Hematopoietic multipotent progenitor cell treated with erythropoietin and hydrocortisone succinate and interleukin-3 and kit ligand, for 6 days (in vitro differentiated cells): ENCODE measurements around the gene ZNF407.

Experiments used
- DNase-seq: peaks from one replicate; pipeline ENCODE4 v3.0.0-alpha.2; 2015

Gene ZNF407

GRCh38 chr18:74980669-74981068, 383.0 kb downstream of the ZNF407 start:
- DNase-seq = no peak

GRCh38 chr18:74981476-74981875, 383.8 kb downstream of the ZNF407 start:
- DNase-seq = no peak

GRCh38 chr18:74982946-74983635, 385.4 kb downstream of the ZNF407 start:
- DNase-seq = no peak

GRCh38 chr18:74989134-74989533, 391.5 kb downstream of the ZNF407 start:
- no peak for DNase-seq

GRCh38 chr18:74990563-74991081, 393.0 kb downstream of the ZNF407 start:
- DNase-seq = peak; percentile 38

DNA sequence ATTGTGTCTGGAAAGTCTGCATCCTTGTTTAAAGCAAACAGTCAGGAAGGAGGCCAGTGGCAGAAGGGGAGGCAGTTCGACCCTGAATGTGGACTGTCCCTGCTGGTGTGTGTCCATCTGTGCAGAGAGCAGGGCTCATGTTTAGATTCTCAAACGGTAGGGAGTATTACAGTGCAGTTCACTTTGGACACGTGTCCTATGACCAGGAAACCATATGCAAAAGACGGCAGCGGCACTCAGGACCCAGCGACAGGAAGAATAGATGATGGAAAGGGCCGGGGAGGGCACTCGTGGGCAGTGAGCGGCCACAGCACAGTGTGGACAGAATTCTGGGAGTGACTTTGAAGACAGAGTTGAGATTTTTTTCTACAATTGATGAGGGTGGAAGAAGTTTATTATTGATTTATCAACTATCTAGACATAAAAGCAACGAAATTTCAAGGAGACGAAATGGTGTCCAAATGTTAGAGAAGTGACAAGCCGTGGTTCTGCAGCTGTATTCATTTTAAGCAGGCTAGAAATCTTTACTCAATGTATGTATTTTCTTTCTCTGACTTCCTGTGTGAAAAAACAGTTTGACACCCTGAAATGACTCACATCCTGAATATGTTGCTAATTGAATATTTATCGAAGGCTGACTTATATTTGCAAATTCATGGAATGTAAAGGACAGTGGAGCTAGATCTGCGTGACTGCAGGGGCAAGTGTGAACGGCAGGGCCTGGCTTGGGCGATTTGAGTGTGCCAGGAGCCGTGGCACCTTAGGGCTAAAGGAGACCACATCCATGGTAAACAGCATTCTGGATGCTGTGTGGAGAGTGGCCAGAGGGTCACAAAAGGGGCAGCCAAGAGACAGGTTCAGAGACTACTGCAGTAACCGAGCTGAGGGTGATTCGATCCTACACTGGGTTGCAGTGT, 397.1 kb downstream of the ZNF407 start:
- no peak for DNase-seq

- no peak for DNase-seq
These were observed 397.7 kb downstream of the ZNF407 start for GRCh38 chr18:74995419-74995736.

DNA sequence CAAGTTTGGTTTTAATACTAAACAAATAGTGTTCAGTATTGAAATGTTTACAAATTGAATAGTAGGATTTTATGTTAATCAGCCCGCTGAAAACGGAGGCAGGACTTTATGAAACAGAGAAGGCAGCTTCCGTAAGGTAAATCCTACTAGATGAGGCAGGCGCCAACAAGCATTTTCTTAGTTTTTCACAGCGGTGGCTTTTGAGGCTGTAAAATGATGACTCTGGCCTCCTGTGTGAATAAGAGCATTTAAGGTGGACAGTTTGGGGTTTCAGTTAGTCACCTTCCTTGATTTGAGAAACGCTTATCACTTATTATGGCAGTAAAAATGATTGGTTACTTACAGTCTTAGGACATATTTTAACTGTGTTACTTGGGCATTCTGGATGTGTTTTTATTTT, 398.4 kb downstream of the ZNF407 start:
- no peak for DNase-seq

GRCh38 chr18:74996996-74997395, 399.3 kb downstream of the ZNF407 start:
- DNase-seq = no peak

DNA sequence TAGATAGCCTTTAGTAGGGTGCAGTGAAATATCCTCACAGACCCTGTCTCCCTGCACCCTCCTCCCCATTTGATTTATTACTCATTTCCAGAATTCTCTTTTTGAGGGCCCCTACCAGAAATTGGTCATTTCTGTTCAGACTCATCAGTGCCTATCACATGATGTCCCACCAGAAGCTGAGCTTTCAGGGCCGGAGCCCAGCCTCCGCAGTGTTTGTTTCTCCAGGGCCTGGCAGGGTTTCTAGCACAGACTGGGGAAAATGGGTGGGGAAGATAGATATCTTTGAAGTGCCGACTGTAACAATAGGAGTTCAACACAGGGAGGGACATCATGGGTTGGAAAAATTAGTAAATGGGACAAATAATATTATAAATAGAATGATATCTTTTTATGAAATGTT, 403.2 kb downstream of the ZNF407 start:
- DNase-seq = no peak

GRCh38 chr18:75003039-75003438, 405.4 kb downstream of the ZNF407 start:
- DNase-seq = no peak

GRCh38 chr18:75003764-75004690, 406.4 kb downstream of the ZNF407 start:
- no peak for DNase-seq

GRCh38 chr18:75005626-75006025, 408.0 kb downstream of the ZNF407 start:
- no peak for DNase-seq

DNA sequence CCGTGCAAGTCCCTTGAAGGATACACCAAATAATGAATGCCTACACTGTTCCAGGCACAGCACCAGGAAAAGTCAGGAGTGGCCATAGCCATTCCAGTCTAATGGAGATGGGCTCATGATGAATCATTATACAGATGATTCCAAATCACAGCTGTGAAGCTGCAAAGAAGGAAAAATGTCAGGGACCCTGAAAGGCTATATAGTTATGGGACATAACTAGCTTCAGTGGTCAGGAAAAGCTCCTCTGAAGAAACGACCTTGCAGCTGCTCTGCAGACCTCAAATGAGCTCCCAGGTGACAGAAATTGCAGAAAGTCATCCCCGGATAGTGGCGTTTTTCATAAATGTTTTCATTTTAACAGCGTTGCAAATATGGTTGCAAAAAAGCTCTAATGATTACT, 410.5 kb downstream of the ZNF407 start:
- no peak for DNase-seq

DNA sequence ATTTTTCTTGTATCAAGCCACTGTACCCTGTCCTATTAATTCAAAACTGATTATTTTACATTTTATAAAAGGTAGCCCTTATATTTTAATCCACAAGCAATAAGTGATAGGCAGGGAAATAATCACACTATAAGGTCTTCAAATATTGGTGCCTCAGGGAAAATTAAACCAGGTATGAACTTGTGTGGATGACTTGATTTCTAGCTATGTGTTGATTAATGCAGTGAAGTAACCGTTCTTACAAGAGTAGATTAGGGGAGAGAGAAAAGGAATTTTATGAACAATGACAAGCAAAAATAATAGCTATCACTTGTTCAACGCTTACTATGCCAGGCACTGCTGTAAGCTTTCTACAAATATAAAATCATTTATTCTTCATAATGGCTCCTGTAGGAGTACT, 411.6 kb downstream of the ZNF407 start:
- no peak for DNase-seq

- no peak for DNase-seq
These were observed 412.2 kb downstream of the ZNF407 start for GRCh38 chr18:75009878-75010277.

GRCh38 chr18:75010278-75010677, 412.6 kb downstream of the ZNF407 start:
- DNase-seq = no peak

DNA sequence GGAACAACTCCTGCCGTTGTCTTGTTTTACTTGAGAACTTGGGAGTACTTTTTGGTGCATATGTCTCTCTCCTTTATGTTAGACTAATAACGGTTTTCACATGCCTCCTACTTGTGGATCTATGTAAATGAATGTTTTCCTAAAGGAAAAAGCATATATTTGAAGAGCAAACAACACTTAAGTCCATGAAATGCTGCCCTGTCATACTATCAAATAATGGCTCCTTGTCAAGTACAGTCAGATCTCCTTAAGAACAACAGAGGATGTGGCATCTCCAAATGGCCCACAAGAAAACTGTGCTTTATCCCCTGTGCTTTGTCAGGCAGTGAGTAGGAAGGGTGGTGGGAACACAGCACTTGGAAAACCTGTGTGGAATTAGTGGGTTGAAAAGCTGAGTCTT, 413.0 kb downstream of the ZNF407 start:
- no peak for DNase-seq

- no peak for DNase-seq
These were observed 418.5 kb downstream of the ZNF407 start for GRCh38 chr18:75016025-75016717.

DNA sequence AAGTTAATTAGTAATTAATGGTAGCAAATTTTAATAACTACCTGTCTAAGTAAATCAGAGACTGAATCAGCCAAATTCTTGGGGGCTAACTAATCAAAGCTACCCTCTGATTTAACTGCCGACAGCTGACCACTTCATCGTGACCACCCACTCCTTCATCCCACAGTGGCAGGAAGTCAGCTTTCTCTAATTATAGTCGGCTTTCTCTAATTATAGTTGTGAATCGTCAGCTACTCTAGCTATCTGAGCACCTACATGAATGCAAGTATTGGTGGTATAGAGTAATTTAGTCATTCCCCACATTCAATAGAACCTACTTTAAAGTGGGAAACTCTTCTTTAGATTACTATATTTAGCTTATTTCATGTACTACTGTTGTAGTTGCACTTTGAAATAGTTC, 425.8 kb downstream of the ZNF407 start:
- no peak for DNase-seq

GRCh38 chr18:75024871-75025270, 427.2 kb downstream of the ZNF407 start:
- DNase-seq = no peak

DNA sequence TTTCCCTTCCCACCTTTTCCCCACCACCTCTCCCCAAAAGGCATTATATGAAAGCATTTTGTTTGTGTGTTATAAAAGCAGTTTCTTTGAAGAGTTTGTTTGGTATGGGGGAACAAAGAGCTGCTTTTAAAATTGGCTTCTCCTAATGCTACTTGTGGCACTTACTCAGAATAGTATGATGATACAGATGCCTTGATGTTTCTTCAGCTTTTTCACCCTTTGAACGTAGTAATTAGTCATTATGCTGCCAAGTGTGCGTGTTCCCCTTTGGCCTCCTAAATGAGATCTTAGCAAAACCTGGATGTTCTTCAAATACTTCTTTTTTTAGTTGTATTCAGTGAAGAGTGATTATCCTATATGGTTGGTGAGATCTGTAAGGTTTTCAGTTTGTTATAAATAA, 427.9 kb downstream of the ZNF407 start:
- DNase-seq = no peak
